ENCODE results near the gene RXYLT1.

Gene RXYLT1

GRCh38 chr12:63753743-63754142 is 26.0 kb upstream of the RXYLT1 start:
- H3K4me2 ChIP-seq (ENCODE audit: low read depth, low read length, poor library complexity, severe bottlenecking), result no peak overlapping the region
- H3K9me2 ChIP-seq (replicated peaks; ENCODE audit: insufficient read depth, low read length), result no peaks in the 10 kb centered on the region
- H3K4me3 ChIP-seq (ENCODE audit: insufficient read depth, low read length, poor library complexity, severe bottlenecking), result no peak overlapping the region
- H3K27me3 ChIP-seq (ENCODE audit: low read length), result no peaks in the 10 kb centered on the region
- H4K20me1 ChIP-seq (ENCODE audit: low read depth, low read length), result no peaks in the 10 kb centered on the region
- H3K79me2 ChIP-seq (ENCODE audit: insufficient read depth, low read length), result no peaks in the 10 kb centered on the region
- no peak overlapping the region for H2AFZ ChIP-seq (ENCODE audit: low read depth, low read length, severe bottlenecking)
- TF ChIP-seq CTCF (IDR thresholded peaks at IDR 0.05; ENCODE audit: insufficient read depth, low read length, poor library complexity, severe bottlenecking) (no peak), EZH2phosphoT487 (conservative IDR thresholded peaks at IDR 0.05; ENCODE audit: low read length) (no peak)
- H3K36me3 ChIP-seq (ENCODE audit: low read length), result no peaks in the 10 kb centered on the region
- no peak overlapping the region for H3K9ac ChIP-seq (ENCODE audit: low read length)
- H3K27ac ChIP-seq (ENCODE audit: low read depth, low read length), result no peak overlapping the region
- H3K9me3 ChIP-seq (ENCODE audit: insufficient read depth, low read length), result no peaks in the 10 kb centered on the region
- H3F3A ChIP-seq (ENCODE audit: insufficient read depth), result no peaks in the 10 kb centered on the region

GRCh38 chr12:63764481-63764880 is 15.2 kb upstream of the RXYLT1 start:
- Histone ChIP-seq H2AFZ (ENCODE audit: low read depth, low read length, severe bottlenecking) (no peak overlapping the region), H3K9me2 (replicated peaks; ENCODE audit: insufficient read depth, low read length) (no peaks in the 10 kb centered on the region), H3K4me3 (ENCODE audit: insufficient read depth, low read length, poor library complexity, severe bottlenecking) (no peak overlapping the region), H3K27me3 (ENCODE audit: low read length) (no peaks in the 10 kb centered on the region), H4K20me1 (ENCODE audit: low read depth, low read length) (no peaks in the 10 kb centered on the region), H3K79me2 (ENCODE audit: insufficient read depth, low read length) (no peaks in the 10 kb centered on the region), H3K9ac (ENCODE audit: low read length) (no peak overlapping the region), H3F3A (ENCODE audit: insufficient read depth) (no peaks in the 10 kb centered on the region), H3K27ac (ENCODE audit: low read depth, low read length) (no peak overlapping the region), H3K4me2 (ENCODE audit: low read depth, low read length, poor library complexity, severe bottlenecking) (no peak overlapping the region), H3K36me3 (ENCODE audit: low read length) (no peaks in the 10 kb centered on the region), H3K9me3 (ENCODE audit: insufficient read depth, low read length) (no peaks in the 10 kb centered on the region)
- TF ChIP-seq CTCF (IDR thresholded peaks at IDR 0.05; ENCODE audit: insufficient read depth, low read length, poor library complexity, severe bottlenecking) (no peak), EZH2phosphoT487 (conservative IDR thresholded peaks at IDR 0.05; ENCODE audit: low read length) (no peak)

DNA sequence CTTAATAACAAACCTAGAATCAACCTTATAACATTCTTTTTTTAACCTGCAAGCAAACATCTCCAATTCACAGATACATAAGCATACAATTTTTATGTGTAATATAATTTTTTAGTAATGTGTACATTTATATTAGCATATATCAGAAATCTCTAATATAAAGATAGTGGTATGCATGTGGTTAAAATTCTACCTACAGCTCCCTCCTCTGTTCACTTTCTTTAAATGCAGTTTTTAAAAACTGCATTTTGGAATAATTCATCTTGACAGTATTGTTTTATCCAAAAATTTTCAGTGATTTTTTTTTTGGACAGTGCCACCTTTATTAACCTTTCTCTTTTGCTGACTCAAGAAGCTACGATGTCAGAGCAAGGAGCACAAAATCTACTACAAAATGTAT is 13.2 kb upstream of the RXYLT1 start:
- no peaks in the 10 kb centered on the region for H4K20me1 ChIP-seq (ENCODE audit: low read depth, low read length)
- TF ChIP-seq EZH2phosphoT487 (conservative IDR thresholded peaks at IDR 0.05; ENCODE audit: low read length) (no peak), CTCF (IDR thresholded peaks at IDR 0.05; ENCODE audit: insufficient read depth, low read length, poor library complexity, severe bottlenecking) (no peak)
- H3K4me3 ChIP-seq (ENCODE audit: insufficient read depth, low read length, poor library complexity, severe bottlenecking), result no peak overlapping the region
- no peaks in the 10 kb centered on the region for H3K9me2 ChIP-seq (replicated peaks; ENCODE audit: insufficient read depth, low read length)
- H3F3A ChIP-seq (ENCODE audit: insufficient read depth), result no peaks in the 10 kb centered on the region
- H3K27me3 ChIP-seq (ENCODE audit: low read length), result no peaks in the 10 kb centered on the region
- no peaks in the 10 kb centered on the region for H3K9me3 ChIP-seq (ENCODE audit: insufficient read depth, low read length)
- no peaks in the 10 kb centered on the region for H3K36me3 ChIP-seq (ENCODE audit: low read length)
- H3K4me2 ChIP-seq (ENCODE audit: low read depth, low read length, poor library complexity, severe bottlenecking), result no peak overlapping the region
- no peaks in the 10 kb centered on the region for H3K79me2 ChIP-seq (ENCODE audit: insufficient read depth, low read length)
- no peak overlapping the region for H2AFZ ChIP-seq (ENCODE audit: low read depth, low read length, severe bottlenecking)
- no peak overlapping the region for H3K27ac ChIP-seq (ENCODE audit: low read depth, low read length)
- H3K9ac ChIP-seq (ENCODE audit: low read length), result no peak overlapping the region

DNA sequence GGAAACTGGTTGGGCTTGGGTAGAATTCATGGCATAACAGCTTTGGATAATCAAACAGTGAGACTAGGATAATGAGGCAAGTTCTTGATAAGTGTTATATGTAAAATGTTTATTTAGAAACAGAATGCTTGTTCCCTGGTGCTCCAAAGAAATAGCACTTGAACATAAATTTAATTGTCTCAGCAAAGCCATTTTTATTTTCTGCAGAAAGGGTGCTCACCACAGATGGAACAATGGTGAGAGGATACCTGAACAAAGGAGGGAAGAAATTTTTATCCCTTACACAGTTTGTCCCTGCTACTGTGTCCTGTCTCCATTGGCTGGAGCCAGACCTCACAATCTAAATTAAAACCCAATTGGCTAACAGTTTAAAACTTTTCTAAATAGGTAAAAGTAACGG is 9.3 kb upstream of the RXYLT1 start:
- no peak overlapping the region for H3K9ac ChIP-seq (ENCODE audit: low read length)

More for the DNA sequence above, 9.3 kb upstream of the RXYLT1 start:
- Histone ChIP-seq H3K27ac (ENCODE audit: low read depth, low read length) (no peak overlapping the region), H3K9me2 (replicated peaks; ENCODE audit: insufficient read depth, low read length) (no peaks in the 10 kb centered on the region), H3K27me3 (ENCODE audit: low read length) (no peaks in the 10 kb centered on the region), H4K20me1 (ENCODE audit: low read depth, low read length) (no peaks in the 10 kb centered on the region), H3K36me3 (ENCODE audit: low read length) (no peaks in the 10 kb centered on the region), H3F3A (ENCODE audit: insufficient read depth) (no peaks in the 10 kb centered on the region), H3K4me3 (ENCODE audit: insufficient read depth, low read length, poor library complexity, severe bottlenecking) (no peak overlapping the region), H3K79me2 (ENCODE audit: insufficient read depth, low read length) (no peaks in the 10 kb centered on the region), H2AFZ (ENCODE audit: low read depth, low read length, severe bottlenecking) (no peak overlapping the region), H3K4me2 (ENCODE audit: low read depth, low read length, poor library complexity, severe bottlenecking) (no peak overlapping the region), H3K9me3 (ENCODE audit: insufficient read depth, low read length) (no peaks in the 10 kb centered on the region)
- TF ChIP-seq CTCF (IDR thresholded peaks at IDR 0.05; ENCODE audit: insufficient read depth, low read length, poor library complexity, severe bottlenecking) (no peak), EZH2phosphoT487 (conservative IDR thresholded peaks at IDR 0.05; ENCODE audit: low read length) (no peak)
